Head of caudate nucleus (tissue), 42 donors: ENCODE results near the gene KCNQ5.

Experiments used
- DNase-seq, 42 donors: peaks; one replicate each; pipeline versions ENCODE4 v3.0.0 to v3.0.0-alpha.2; 2020 to 2021; ENCODE audit warnings: mixed read lengths in 7 of 42
- intact Hi-C: fragments of 100-400 bp; cut with DNase I; formaldehyde crosslinking; loops from one replicate; pipeline ENCODE4 v1.15.0; 2022

Gene KCNQ5

GRCh38 chr6:72930556-72931132, 308.8 kb downstream of the KCNQ5 start:
- intact Hi-C loops = no loop called here
- DNase-seq = no peak

DNA sequence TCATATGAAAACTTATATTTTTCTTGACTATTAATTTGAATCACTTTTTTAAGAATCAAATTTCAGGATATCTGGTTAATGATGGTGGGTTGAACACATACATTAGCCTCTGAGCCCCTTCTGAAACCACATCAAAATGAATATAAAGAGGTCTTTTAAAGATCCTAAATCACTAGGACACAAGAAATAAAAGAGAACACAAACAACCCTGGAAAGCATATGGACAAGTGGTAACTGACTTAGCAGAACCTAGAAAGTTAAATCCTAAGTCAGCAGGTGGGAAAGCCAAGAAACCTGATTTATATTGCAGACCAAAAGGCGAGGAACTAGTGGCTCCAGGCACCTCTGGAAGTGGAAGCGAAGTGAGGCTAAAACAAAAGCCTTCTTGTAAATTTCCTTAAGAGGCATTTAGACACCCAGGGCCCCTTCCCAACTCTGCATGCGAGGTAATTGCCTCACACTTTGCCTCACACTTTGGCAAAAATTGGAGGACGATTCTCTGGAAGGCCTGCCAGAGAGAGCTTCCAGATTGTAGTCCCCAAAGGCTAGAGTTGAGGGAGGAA, 309.5 kb downstream of the KCNQ5 start:
- intact Hi-C loops = no loop called here
- no peak for DNase-seq

DNA sequence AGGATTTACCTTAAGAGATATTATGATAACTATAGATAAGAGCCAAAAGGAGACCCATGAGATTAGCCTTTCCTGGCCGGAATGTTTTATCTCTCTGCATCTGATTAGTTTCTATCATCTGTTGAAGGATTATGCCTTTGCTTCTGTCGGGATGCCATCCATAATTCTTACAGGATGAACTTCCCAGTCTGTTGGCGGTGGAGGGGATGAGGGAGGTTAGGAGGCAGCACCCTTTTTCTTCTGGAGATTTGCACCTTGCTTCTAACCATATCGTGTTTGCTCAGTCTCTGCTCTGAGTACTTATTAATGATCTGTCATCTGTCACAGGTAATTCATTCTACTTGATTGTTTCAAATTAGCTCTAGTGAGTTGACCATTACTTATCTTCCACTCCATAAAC, 311.4 kb downstream of the KCNQ5 start:
- intact Hi-C loops = no loop called here
- no peak for DNase-seq

- intact Hi-C loops = no loop called here
These were observed 315.1 kb downstream of the KCNQ5 start for GRCh38 chr6:72936766-72937559.

DNA sequence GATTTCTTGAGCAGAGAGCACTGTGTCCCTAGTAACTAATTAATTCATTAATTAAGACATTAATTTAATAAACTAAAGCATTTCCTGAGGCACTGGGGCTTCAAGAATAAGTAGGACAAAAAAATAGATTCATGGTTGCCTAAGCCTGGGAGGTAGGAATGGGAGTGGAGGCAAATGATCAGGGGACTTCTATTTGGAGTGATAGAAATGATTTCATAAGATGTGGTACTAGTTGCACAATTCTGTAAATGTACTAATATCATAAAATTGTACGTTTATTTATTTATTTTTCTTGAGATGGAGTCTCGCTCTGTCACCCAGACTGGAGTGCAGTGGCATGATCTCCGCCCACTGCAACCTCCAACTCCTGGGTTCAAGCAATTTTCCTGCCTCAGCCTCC, 316.2 kb downstream of the KCNQ5 start:
- intact Hi-C loops = no loop called here

More at GRCh38 chr6:72936766-72937559, 315.1 kb downstream of the KCNQ5 start:
- DNase-seq = no peak

DNA sequence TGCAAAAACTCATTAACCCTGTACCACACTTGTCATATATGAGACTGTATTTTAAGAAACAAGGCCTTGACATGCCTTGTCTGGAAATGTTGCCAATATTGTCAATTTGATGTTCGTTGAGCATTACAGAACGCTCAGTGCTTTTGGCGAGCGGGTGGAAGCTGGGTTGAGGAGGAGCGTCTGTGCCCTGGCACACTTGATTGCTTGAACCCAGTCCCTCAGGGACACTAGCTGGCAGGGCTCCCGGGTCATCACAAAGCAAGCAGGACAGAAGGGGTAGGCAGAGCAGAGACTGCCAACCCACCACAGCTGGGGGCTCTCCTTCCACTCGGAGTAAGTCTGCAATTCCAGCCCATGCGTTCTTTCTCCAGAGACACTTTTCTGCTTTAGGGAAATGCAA, 317.1 kb downstream of the KCNQ5 start:
- intact Hi-C loops = no loop called here
- peak in 4 of 42 donors; percentile 10 to 23 (median 20) for DNase-seq

More for the DNA sequence above, 316.2 kb downstream of the KCNQ5 start:
- no peak for DNase-seq

DNA sequence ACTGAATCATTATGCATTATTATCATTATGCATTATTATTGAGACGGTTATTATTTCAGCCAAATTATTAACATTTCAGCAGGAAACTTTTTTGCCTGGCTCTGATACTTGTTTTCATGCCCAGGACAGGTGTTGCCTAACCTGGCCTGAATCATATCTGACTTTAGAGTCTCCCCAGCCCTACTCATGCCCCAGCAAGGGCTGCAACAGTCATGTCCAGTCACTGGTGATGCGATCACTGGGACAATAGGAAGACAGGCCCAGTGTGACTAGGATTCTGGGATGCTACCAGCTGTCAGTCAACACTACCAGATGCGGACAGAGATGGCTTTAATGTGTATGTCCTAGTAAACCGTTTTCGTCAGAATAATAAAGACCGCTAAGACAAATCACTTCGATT, 318.4 kb downstream of the KCNQ5 start:
- intact Hi-C loops = no loop called here
- no peak for DNase-seq

GRCh38 chr6:72941263-72941662, 319.4 kb downstream of the KCNQ5 start:
- no peak for DNase-seq
- intact Hi-C loops = no loop called here

DNA sequence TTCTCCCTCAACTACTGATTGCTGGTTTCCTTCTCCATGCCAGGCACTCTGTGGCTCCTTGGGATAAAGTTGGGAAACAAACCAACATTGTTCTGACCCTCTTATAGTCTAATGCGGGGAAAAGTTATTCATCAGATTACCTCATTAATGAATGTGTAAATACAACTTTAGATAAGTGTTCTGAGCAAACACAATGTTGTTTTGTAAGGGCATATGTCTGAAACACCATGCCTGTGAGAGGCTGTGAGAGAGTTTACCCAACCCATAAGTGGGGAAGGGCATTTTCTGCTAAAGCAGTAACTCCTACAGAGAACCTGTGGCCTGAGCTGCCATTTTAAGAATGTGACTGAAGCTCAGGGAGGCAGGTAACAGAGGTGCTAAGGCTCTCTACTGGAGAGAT, 319.9 kb downstream of the KCNQ5 start:
- no peak for DNase-seq
- intact Hi-C loops = no loop called here

GRCh38 chr6:72943699-72944098, 321.8 kb downstream of the KCNQ5 start:
- intact Hi-C loops = no loop called here
- no peak for DNase-seq

DNA sequence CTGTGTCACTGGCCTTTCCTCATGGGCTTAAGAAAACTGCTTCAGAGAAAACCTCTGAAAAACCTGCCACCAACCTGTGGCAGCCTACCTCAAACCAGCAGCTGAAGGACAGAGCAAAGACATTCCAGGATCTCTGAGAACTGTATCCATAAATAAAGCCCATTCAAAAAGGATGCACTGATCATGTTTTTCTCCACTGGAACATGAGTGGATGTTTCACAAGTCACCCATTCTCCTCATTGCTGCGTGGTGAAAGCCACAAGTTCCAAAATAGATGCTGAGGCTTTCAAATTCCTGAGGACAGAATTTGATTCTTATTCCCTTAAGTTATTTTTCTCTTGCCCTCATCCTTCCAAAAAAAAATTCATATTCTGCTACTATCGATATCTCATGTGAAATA, 322.8 kb downstream of the KCNQ5 start:
- intact Hi-C loops = no loop called here
- no peak for DNase-seq

DNA sequence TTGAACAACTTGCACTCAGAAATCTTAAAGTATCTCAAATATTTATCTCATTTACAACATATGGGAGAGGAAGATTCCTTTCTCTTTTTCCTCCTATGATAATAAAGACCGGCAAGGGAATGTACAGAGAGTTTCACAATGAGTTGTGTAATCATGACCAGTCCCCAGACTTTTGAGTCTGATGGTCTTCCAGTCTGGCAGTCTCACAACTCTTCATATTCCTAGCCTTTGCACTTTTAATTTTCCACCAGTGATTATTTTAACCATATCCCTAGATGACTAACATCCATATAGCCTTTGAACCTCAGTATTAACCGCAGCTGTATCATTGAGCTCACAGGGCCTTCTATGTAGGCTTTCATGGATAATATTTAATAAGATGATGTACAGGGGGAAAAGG, 324.9 kb downstream of the KCNQ5 start:
- intact Hi-C loops = no loop called here
- DNase-seq = no peak

DNA sequence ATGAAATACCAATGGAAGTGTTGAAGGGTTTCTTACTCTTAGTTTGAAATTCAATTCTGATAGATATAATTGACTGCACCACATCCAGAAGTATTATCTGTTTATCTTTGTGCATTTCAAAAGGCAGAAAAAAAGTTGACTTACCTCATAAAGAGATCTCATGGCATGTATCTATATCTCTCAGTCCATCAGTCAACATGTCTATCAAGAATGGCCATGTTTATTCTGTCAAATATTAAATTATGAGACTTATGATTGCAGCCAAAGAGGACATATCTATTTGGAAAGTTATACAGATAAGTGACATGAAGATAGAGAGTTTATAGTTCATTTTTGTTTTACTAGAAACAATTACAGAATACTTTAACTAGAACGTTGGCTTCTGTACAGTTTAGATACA, 325.7 kb downstream of the KCNQ5 start:
- DNase-seq = no peak
- intact Hi-C loops = no loop called here

- intact Hi-C loops = no loop called here
- DNase-seq = no peak
These were observed 326.3 kb downstream of the KCNQ5 start for GRCh38 chr6:72948153-72948552.

GRCh38 chr6:72950114-72950860, 328.4 kb downstream of the KCNQ5 start:
- no peak for DNase-seq
- intact Hi-C loops = no loop called here

- intact Hi-C loops = no loop called here
- DNase-seq = no peak
These were observed 331.2 kb downstream of the KCNQ5 start for GRCh38 chr6:72952808-72953630.

DNA sequence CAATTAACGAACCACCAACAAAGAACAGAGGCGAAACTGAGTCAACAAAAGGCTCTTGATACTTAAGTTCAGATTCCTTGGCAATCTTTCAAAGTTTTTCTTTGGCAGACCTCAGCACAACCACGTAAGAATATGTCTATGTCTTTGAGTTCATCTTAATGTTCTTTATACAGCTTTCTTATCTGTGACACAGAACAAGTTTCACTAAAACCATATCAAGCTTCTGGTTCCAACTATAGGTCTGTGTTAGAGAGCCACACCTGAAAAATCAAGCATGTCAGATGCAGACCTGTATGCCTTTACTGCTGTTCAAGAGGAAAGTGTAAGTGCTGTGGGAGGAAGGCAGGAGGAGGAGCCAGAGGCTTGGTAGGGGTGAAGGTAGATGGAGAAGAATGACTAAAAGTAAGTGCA, 332.1 kb downstream of the KCNQ5 start:
- peak in 6 of 42 donors; percentile 8 to 43 (median 18) for DNase-seq
- intact Hi-C loops = no loop called here

DNA sequence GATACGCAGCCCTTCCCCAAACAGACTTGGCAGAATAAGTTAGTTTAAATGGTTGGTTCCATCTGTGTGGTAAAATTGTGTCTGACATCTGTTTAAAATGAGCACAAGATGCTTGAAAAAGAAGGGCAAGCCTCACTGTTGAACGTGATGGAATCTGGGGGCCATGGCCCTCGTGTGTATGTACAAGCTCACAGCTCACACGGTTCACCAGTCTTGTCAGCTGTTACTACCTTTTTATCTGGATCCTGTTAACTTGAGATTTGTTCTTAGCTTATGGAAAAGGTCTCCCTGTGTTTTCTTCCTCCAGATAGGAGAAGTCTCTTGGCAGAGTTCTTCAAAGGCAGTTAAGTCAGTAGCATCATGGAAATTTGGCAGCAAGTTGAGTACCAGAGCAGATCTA, 332.9 kb downstream of the KCNQ5 start:
- intact Hi-C loops = no loop called here
- no peak for DNase-seq

DNA sequence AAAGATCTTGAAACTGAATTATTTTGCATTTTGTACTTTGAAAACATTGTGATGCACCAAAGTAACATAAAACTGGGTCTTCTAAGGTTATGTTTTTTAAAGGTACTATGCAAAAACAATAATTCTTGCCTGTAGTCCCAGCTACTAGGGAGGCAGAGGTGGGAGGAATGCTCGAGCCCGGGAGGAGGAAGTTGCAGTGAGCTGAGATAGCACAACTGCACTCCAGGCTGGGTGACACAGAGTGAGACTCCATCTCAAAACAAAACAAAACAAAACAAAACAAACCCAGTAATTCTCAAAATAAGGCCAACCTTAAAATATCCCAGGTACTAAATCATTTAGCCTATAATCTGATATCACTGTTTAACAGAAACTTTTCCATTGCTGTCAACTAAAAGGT, 333.8 kb downstream of the KCNQ5 start:
- intact Hi-C loops = no loop called here
- DNase-seq = peak in 29 of 42 donors; percentile 10 to 73 (median 29)
